K562 (cell line): ENCODE measurements around the gene SDHAF3. TPM values are rescaled to one million over a fixed set of nuclear protein-coding genes. Genes with fewer than 3 reads are reported as not detected.

ENCODE experiments used
- CCAR2 ChIP-seq: fragments of 200-400 bp; formaldehyde crosslinking; IDR thresholded peaks from 2 replicates; pipeline ENCODE4 v1.6.1; 2017; ENCODE audit warnings: mild to moderate bottlenecking, low read depth, low read length
- ESRRB ChIP-seq: fragments of 250-450 bp; sonication (Bioruptor Pico); IDR thresholded peaks from 2 replicates; pipeline ENCODE4 v1.5.0; 2020; ENCODE audit warnings: mild to moderate bottlenecking, moderate library complexity, borderline replicate concordance
- ETV6 ChIP-seq, 3 experiments: fragments of 150-350 bp in 1 of 3; sonication (generic) in 1 of 3; formaldehyde crosslinking in 1 of 3; IDR thresholded peaks; 2 replicates each; pipeline versions ENCODE4 v1.6.1 to v1.8.0; 2014 to 2022; ENCODE audit warnings: borderline replicate concordance in 2 of 3, low read depth in 2 of 3, antibody characterized with exemption in 1 of 3, low read length in 1 of 3, mild to moderate bottlenecking in 1 of 3, missing genetic modification reagents in 1 of 3
- HNRNPL ChIP-seq: fragments of 200-400 bp; formaldehyde crosslinking; IDR thresholded peaks from 2 replicates; pipeline ENCODE4 v1.6.1; 2017; ENCODE audit warnings: low read depth, mild to moderate bottlenecking, low read length
- HOMEZ ChIP-seq: fragments of 250-450 bp; sonication (Bioruptor Pico); IDR thresholded peaks from 2 replicates; pipeline ENCODE4 v1.4.0; 2020; ENCODE audit warnings: mild to moderate bottlenecking, moderate library complexity
- MXI1 ChIP-seq: IDR thresholded peaks from 2 replicates; pipeline ENCODE4 v1.6.1; 2011; ENCODE audit warnings: low read depth, mild to moderate bottlenecking, improper control_type of control experiment, low read length
- RBM15 ChIP-seq: fragments of 200-400 bp; formaldehyde crosslinking; IDR thresholded peaks from 2 replicates; pipeline ENCODE4 v1.6.1; 2018; ENCODE audit warnings: mild to moderate bottlenecking, low read length, moderate library complexity; ENCODE audit not compliant: insufficient read depth
- SMC3 ChIP-seq: conservative IDR thresholded peaks from 2 replicates; pipeline ENCODE4 v1.6.1; 2011; ENCODE audit warnings: low read depth, low read length, improper control_type of control experiment; ENCODE audit not compliant: insufficient read depth
- TFAM ChIP-seq: fragments of 250-450 bp; sonication (Bioruptor Pico); conservative IDR thresholded peaks from 2 replicates; pipeline ENCODE4 v1.5.0; 2021; ENCODE audit warnings: mild to moderate bottlenecking, moderate library complexity
- ZFP91 ChIP-seq: sonication (generic); formaldehyde crosslinking; IDR thresholded peaks from 2 replicates; pipeline ENCODE4 v1.8.0; 2022; ENCODE audit warnings: mild to moderate bottlenecking, missing genetic modification reagents
- polyA plus RNA-seq, 8 experiments: library from polyadenylated mRNA; depleted of rRNA in 4 of 8; stranded (reverse) in 5 of 8; unstranded in 3 of 8; fragments of >200 nt; fragmentation: Nextera tagmentation in 2 of 8; fragmentation: Illumina TruSeq in 1 of 8; extraction: Ambion mirVana in 2 of 8; extraction: Trizol in 1 of 8; gene quantifications; 2 replicates each; pipeline versions ENCODE4 v1.2.1 to v1.2.3, GENCODE V29; 2011 to 2014; ENCODE audit warnings: inconsistent platforms in 1 of 8, missing spikeins in 1 of 8
- total RNA-seq, 7 experiments: library from RNA; depleted of rRNA in 6 of 7; stranded (reverse); fragments of >200 nt in 6 of 7; fragmentation: Illumina TruSeq in 2 of 7; extraction: Trizol in 2 of 7; gene quantifications; 2 replicates each; pipeline versions ENCODE4 v1.2.1 to v1.2.3, GENCODE V29; 2011 to 2021; ENCODE audit warnings: low replicate concordance in 1 of 7
- TF ChIP-seq, protein P1 (sequence below): fragments of 250-450 bp; sonication (Bioruptor Pico); IDR thresholded peaks from 2 replicates; pipeline ENCODE4 v1.4.0; 2020; ENCODE audit warnings: mild to moderate bottlenecking, moderate library complexity
- TF ChIP-seq, protein P2 (sequence below), 2 experiments: fragments of 150-350 bp in 1 of 2; IDR thresholded peaks; 2 replicates each; pipeline ENCODE4 v1.6.1; 2012 to 2016; ENCODE audit warnings: low read depth in 2 of 2, low read length in 2 of 2, mild to moderate bottlenecking in 1 of 2, moderate library complexity in 1 of 2

SDHAF3 gene
- total and polyA plus RNA-seq, 9 of the 15 experiments (the other 6 are each of a cell fraction or from before 2014, with no cell fraction given) = 51.5 to 403 (median 145) TPM

DNA sequence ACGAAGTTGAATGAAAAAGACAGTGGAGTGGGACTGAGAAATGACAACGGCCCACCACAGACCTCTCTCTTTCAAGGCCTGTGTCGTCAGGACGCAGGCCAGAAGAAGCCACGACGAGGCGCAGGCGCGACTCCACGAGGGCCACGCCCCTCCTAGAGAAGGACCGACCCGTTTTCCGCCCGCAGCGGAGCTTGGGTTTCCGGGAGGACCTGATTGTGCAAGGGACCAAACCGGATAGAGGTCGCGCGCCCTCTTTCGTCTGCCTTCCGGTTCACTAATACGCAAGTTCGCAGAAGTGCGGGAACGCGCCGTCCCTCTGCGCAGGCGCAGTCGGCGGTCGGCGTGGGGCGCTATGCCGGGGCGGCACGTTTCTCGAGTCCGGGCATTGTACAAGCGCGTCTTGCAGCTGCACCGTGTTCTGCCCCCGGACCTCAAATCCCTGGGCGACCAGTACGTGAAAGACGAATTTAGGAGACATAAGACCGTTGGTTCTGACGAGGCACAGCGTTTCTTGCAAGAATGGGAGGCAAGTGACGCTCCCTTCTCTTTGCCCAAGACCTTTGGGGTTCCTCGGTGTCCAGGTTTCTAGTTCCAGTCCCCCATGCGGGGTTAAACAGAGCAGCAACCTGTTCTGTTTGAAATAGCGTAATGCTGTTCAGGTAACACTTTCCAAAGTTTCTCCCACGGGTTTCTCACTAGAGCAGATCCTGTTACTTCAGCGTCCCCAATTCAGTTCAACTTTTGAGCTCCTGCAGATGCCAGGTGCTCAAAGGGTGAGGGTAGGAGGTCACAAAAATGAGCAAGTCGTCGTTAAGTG lies at the start of gene SDHAF3 (continued):
- no peak for TF ChIP-seq ESRRB (CRISPR knock-in tag)
- no peak for TF ChIP-seq ZFP91
- TF ChIP-seq RBM15 = no peak
- TF ChIP-seq CCAR2 = no peak
- TF ChIP-seq, protein P1, sequence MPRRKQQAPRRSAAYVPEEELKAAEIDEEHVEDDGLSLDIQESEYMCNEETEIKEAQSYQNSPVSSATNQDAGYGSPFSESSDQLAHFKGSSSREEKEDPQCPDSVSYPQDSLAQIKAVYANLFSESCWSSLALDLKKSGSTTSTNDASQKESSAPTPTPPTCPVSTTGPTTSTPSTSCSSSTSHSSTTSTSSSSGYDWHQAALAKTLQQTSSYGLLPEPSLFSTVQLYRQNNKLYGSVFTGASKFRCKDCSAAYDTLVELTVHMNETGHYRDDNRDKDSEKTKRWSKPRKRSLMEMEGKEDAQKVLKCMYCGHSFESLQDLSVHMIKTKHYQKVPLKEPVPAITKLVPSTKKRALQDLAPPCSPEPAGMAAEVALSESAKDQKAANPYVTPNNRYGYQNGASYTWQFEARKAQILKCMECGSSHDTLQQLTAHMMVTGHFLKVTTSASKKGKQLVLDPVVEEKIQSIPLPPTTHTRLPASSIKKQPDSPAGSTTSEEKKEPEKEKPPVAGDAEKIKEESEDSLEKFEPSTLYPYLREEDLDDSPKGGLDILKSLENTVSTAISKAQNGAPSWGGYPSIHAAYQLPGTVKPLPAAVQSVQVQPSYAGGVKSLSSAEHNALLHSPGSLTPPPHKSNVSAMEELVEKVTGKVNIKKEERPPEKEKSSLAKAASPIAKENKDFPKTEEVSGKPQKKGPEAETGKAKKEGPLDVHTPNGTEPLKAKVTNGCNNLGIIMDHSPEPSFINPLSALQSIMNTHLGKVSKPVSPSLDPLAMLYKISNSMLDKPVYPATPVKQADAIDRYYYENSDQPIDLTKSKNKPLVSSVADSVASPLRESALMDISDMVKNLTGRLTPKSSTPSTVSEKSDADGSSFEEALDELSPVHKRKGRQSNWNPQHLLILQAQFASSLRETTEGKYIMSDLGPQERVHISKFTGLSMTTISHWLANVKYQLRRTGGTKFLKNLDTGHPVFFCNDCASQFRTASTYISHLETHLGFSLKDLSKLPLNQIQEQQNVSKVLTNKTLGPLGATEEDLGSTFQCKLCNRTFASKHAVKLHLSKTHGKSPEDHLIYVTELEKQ (CRISPR knock-in tag) = no peak
- TF ChIP-seq MXI1 = peak; percentile 86
- peak; percentile 28 to 61; a peak in 1 of 4 replicates for TF ChIP-seq ETV6 (IDR thresholded peaks at IDR 0.05; ENCODE audit: borderline replicate concordance in 1 of 2, low read depth in 2 of 2, low read length in 1 of 2)
- TF ChIP-seq ETV6 (CRISPR knock-in tag; IDR thresholded peaks at IDR 0.05; ENCODE audit: borderline replicate concordance) = no peak
- TF ChIP-seq TFAM (CRISPR knock-in tag) = no peak
- no peak for TF ChIP-seq HOMEZ
- TF ChIP-seq SMC3 = no peak
- TF ChIP-seq HNRNPL = peak; percentile 10; the same call in 1 of the 2 replicates
- TF ChIP-seq, protein P2, sequence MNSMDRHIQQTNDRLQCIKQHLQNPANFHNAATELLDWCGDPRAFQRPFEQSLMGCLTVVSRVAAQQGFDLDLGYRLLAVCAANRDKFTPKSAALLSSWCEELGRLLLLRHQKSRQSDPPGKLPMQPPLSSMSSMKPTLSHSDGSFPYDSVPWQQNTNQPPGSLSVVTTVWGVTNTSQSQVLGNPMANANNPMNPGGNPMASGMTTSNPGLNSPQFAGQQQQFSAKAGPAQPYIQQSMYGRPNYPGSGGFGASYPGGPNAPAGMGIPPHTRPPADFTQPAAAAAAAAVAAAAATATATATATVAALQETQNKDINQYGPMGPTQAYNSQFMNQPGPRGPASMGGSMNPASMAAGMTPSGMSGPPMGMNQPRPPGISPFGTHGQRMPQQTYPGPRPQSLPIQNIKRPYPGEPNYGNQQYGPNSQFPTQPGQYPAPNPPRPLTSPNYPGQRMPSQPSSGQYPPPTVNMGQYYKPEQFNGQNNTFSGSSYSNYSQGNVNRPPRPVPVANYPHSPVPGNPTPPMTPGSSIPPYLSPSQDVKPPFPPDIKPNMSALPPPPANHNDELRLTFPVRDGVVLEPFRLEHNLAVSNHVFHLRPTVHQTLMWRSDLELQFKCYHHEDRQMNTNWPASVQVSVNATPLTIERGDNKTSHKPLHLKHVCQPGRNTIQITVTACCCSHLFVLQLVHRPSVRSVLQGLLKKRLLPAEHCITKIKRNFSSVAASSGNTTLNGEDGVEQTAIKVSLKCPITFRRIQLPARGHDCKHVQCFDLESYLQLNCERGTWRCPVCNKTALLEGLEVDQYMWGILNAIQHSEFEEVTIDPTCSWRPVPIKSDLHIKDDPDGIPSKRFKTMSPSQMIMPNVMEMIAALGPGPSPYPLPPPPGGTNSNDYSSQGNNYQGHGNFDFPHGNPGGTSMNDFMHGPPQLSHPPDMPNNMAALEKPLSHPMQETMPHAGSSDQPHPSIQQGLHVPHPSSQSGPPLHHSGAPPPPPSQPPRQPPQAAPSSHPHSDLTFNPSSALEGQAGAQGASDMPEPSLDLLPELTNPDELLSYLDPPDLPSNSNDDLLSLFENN (IDR thresholded peaks at IDR 0.05; ENCODE audit: low read depth in 2 of 2, low read length in 2 of 2) = peak; percentile 10 to 60; a peak in 2 of 4 replicates
